Raji (cell line): ENCODE measurements around the gene PKNOX1.

Experiments
- POLR2A ChIP-seq: IDR thresholded peaks from 2 replicates; pipeline ENCODE4 v1.6.1; 2011; ENCODE audit warnings: low read depth, low read length, control low read depth; ENCODE audit not compliant: insufficient read depth

PKNOX1 gene

DNA sequence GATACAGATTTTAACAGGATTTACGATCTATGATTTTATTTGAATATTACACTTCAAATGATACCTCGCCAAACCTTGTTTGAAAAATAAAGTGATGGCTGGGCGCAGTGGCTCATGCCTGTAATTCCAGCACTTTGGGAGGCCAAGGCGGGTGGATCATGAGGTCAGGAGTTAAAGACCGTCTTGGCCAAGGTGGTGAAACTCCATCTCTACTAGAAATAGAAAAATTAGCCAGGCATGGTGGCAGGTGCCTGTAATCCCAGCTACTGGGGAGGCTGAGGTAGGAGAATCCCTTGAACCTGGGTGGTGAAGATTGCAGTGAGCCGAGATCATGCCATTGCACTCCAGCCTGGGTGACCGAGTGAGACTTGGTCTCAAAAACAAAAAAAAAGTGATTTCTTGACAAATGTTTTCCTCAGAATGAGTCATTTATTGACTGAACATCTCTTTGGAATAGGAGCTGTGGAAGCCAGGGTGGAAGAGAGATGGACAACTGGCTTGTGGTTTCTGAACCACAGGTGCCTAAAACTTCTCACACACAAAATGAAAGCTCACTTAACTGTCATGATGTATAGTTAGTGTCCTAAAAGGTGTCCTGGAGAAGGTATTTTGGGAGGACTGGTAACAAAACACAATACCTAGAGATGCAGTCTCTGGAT lies 11.9 kb downstream of the PKNOX1 start:
- TF ChIP-seq POLR2A = no peak

DNA sequence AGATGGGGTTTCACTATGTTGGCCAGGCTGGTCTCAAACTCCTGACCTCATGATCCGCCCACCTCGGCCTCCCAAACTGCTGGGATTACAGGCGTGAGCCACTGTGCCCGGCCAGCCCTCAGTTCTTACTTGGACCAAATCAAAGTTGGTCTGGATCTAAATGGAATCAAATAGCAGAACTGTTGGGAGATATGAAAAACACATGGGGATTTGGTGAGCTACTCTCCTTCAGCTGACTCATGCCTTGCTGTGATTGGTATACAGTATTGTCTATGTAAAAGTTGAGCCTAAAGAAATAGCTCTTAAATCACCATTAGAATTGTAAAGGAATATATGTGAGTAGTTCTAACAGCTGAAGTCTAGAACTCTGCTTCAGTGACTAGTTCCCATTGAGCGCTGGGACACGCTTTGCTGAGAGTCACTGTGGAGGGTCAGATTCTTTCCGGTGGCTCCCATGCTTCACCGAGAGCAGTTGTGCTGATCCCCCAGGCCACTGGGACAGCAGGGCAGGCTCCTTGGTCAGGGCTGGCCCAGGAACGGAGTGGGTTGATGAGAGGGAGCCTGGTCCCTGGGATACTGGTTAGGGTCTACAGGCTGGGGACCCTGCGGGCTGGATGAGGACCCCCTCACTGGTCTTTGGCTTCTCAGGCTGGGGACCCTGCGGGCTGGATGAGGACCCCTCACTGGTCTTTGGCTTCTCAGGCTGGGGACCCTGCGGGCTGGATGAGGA lies 14.0 kb downstream of the PKNOX1 start:
- TF ChIP-seq POLR2A = no peak

DNA sequence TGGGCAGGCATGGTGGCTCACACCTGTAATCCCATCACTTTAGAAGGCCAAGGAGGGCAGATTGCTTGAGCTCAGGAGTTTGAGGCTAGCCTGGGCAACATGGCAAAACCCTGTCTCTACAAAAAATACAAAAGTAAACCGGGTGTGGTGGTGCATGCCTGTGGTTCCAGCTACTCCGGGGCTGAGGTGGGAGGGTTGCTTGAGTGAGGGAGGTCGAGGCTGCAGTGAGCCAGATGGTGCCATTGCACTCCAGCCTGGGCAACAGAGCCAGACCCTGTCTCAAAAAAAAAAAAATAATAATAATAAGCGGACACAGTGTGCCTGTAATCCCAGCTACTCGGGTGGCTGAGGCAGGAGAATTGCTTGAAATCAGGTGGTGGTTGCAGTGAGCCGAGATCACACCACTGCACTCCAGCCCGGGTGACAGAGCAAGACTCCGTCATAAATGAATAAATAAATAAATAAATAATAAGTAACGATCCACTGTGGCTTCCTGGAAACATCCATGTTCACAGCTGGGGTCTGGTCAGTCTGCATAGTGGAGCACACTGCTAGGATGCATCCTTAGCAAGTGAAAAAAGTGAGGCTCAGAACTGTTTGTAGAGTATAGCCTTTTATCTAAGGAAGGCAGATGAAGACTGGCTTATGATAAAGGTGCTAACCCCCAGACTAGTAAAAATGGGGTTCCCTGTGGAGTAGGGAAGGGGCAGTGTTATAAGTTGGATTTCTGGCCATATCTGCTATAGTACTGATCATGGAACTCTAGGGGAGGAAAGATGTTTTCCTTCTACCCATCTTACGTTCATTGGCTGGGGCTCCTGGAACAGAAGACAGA lies 15.7 kb downstream of the PKNOX1 start:
- TF ChIP-seq POLR2A = no peak

DNA sequence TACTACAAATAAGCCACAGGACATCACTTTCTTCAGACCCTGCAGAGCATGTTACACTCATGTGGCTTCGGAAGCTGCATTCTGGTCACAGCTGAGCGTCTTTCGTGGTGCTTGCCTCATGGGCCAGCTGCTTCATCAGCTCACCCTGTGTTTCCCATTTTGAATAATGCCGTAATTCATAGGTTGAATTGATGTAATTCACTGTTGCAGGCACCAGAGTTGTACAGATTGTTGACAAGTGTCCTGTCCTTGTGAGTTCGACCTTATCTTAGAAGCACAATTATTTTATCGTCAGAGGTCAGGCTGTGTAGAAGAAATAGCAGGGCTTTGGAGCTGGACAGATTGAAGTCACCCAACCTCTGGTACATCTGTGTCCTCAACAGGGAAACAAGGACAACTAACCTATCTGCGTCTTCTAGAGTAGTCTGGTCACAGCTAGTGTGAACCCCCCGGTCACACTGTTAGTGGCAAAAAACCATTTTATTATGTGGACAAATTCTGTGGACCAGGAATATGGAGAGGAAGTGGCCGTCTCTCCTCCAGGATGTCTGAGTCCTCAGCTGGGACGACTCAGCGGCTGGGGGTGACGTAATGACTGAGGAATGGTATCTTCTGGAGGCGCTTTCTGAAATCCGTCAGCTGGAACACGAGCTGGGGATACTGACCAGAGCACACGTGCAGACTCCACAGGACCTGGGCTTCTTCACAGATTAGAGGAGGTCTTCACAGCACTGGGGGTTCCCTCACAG lies 17.8 kb downstream of the PKNOX1 start:
- no peak for TF ChIP-seq POLR2A

DNA sequence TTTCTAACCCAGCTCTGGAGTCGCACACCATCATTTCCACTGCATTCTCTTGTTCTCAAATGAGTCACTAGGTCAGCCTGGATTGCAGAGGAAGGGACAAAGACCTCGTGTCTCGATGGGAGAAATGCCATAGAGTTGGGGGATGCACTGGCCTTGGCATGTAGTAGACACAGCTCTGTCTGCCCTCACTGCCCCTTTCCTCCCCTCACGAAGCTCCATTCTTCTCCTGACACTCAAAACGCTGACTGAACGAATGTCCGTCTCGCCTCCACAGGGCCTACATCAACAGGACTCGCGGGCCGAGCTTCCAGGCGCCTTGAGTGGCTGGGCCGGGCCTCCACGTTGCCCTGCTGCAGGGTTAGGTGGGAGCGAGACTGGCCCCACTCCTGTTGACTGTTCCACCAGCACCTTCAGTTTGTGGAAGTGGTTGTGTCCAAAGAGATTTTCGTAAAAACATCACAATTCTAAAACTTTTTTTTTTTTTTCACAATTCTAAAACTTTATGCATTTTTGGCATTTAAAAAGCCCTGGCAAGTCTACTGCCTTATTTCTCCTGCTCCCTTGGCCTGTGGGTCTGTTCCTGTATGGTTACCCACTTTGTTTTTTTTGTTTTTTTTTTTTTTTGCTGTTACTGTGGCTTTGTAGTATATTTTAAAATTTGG lies 18.8 kb downstream of the PKNOX1 start:
- no peak for TF ChIP-seq POLR2A

DNA sequence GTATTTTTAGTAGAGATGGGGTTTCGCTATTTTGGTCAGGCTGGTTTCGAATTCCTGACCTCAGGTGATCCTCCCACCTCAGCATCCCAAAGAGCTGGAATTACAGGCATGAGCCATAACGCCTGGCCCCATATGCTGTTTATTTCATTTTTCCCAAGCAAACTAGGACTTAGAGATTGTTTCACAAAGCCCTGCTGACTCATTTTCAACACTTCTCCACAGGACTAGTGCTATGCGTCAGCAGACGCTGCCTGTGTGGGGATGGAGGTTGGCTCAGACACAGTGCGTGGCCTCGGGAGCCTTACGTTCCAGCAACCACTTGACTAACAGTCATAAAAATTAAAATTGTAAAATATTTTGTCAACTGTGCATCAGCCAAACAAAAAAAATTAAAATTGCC lies 22.7 kb downstream of the PKNOX1 start:
- TF ChIP-seq POLR2A = no peak

DNA sequence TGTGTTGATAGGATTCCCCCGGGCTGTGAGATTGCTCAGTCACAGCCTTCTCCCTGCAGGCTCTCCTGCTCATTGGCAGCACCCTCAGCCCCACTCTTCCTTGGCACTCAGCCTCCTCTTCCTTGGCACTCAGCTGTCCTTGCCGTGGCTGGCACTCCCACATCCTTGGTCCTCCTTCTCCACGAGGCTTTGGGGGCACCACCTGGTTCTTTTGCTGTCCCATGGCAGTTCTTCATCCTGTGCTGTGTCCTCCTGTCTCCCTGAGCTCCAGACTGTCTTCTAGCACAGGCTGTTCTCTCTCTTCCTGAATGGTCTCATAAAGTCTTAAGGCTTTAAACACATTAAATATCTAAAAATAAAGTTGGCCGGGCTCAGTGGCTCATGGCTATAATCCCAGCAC lies 27.0 kb downstream of the PKNOX1 start:
- TF ChIP-seq POLR2A = no peak

DNA sequence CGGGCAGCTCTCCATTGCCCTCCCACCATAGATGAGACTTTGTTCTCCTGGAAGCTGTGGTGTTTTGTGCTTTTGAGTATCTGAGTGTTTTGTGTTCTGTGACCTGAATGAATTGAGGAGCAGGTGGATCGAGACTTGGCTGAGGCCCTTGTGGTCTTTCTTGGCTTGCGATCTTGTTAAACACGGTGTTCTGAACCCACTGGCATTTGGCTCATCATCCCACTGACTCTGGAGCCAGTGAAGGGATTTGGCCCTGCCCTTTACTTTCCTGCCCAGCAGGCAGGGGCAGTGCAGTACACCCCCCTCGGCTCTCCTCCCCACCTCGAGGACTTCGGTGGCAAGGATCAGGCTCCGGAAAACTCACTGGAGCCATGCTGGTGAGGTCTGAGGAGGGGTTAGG lies 30.6 kb downstream of the PKNOX1 start:
- no peak for TF ChIP-seq POLR2A

DNA sequence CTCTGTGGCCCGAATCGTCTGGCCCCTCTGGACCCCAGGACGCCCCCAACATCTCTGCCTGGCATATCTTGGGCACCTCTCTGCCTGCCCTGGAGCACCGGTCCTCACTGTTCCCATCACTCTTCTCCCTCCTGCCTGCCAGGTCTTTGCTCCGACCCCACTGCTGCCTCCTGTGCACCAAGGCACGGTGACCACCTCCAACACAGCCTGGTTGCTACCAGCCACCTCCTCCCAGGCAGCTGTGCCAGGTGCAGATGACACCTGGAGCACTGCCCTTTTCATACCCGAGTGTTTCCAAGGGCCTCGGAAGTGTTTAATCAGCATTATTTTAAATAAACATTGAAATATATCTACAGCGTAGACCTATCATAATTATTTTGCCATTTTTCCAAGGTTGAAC lies 31.3 kb downstream of the PKNOX1 start:
- TF ChIP-seq POLR2A = no peak

DNA sequence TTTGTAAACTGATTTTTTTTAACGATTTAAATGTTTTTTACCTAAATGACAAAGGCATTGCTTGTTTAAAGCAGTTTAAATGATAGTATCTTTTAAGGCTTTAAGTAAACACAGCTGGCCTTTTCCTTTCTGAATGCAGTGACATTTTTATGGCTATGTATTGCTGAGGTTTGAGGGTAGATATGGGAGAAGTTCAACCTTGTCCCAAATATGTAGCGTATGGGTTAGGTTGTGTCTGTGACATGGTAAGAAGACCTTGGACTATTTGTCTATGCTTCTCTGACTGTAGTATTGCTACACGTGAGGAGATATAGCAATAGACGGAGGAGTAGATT lies 32.5 kb downstream of the PKNOX1 start:
- no peak for TF ChIP-seq POLR2A

DNA sequence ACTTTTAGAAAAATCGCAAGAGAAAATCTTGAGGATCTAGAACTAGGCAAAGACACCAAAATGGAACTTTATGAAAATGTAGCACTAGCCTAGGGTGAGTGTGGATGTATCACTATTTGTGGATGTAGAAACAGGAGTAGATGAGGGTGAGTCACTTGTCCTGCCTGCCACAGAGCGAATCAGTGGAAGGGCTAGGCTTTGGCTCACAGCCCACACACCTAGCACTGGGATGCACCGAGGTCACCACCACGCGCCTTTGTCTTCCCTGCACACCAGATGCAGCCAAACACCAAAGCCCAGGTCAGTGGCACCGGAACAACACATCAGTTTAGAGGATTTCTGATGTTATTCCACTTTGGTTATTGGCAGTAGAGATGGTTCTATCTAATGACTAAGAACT lies 38.2 kb downstream of the PKNOX1 start:
- no peak for TF ChIP-seq POLR2A

DNA sequence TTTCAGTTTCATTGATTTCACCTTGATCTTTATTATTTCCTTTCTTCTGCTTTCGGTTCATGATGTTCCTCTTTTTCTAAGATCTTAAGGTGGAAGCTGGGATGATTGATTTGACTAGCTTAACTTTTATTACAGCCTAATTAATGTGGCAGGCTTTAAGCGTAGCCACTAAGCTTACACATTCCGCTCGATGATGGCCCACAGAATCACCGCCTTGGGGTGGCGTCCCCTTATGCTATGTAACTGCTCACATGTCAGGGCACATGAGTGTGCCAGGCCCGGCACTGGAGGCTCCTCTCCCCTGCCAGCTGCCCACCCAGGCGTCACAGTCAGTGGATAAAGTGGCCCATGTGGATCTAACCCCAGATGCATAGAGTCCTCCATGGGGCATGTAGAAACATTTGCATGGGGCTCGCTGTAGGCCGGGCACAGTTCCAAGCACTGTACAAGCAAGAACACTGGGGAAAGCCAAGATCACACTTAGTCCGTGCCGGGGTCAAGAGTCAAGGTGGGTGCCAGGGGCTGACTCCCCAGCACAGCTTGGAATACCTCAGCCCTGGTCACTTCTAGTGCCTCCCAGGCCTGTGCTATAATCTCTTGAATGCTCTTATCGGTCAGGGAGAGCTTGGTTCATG lies 41.7 kb downstream of the PKNOX1 start:
- no peak for TF ChIP-seq POLR2A

DNA sequence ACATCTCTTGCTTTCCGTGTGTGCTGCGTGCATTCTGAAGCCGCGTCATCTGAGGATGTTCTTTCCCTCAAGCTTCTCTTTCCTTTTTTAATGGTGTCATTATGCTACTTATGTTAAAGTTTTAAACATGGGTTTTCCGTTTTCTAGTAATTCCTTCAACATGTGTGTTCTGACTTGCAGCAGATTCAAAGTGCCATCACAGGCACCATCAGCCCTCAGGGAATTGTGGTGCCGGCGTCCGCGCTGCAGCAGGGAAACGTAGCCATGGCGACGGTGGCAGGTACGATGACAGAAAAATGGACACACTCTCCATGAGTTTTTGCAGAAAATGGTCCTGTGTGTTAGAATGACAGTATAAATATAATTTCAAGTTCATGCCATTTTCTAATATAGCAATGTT lies 42.4 kb downstream of the PKNOX1 start:
- no peak for TF ChIP-seq POLR2A

DNA sequence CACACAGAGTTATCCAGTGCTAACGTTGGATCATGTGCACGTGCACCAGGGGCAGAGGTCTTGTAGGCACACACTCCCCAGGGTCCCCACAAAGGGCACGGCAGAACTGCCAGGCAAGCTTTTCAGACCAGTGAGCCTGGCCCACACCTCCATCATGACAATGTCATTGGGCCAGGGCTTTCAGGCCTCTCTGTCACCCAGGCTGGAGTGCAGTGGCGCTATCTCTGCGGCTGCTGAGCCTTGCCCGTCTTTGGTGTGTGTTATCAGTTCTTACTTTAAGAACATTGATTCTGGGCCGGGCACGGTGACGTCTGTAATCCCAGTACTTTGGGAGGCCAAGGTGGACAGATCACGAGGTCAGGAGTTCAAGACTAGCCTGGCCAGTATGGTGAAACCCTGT lies 44.2 kb downstream of the PKNOX1 start:
- TF ChIP-seq POLR2A = no peak
